GM18867 (cell line): ENCODE results near the gene ARMC7.
"Not testable (repeated sequence)": the region's sequence is repeated elsewhere in the genome, so short reads cannot be mapped to it uniquely, and the experiment has no call there.

Source experiments
- ATAC-seq: cut with Tn5 transposase; IDR thresholded peaks from one replicate; pipeline ENCODE4 v1.9.1; 2021; ENCODE audit warnings: mild to moderate bottlenecking, moderate library complexity; ENCODE audit not compliant: unreplicated experiment

Gene ARMC7

DNA sequence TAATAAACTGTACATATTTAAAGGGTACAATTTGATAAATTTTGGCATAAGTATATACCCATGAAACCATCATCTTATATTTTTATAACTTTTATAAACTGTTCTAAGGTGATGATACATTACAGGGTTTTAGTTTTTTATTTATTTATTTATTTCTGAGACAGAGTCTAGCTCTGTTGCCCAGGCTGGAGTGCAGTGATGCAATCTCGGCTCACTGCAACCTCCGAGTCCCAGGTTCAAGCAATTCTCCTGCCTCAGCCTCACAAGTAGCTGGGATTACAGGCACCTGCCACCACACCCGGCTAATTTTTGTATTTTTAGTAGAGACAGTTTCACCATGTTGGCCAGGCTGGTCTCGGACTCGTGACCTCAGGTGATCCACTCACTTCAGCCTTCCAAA, 18.2 kb downstream of the ARMC7 start:
- not testable (repeated sequence) for ATAC-seq

DNA sequence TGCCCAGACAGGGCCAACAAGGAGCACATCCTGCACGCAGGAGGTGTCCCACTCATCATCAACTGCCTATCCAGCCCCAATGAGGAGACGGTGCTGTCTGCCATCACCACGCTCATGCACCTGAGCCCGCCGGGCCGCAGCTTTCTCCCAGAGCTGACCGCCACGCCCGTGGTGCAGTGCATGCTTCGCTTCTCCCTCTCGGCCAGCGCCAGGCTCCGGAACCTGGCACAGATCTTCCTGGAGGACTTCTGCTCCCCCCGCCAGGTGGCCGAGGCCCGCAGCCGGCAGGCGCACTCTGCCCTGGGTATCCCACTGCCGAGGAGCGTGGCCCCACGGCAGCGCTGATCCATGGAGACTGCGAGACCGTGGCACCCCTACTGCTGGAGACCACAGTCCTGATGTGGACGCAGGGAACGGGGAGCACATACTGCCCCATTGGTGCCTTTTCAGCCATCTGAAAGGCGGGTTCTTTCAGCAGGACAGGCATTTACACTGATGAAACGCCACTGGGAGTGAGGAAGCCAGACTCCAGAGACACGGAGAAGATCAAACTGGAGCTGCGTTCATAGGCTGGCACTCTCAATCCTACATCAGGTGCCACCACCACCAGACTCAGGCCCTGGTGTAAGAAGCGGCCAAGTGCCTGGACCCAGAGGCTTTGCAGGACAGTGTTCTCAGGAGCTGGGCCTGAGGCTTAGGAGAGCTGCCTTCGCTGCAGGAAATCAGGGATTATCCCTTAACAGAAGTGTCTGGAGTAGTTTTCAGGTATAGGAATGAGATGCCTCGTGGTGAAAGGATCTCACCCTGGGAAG, 19.1 kb downstream of the ARMC7 start:
- no peak for ATAC-seq

DNA sequence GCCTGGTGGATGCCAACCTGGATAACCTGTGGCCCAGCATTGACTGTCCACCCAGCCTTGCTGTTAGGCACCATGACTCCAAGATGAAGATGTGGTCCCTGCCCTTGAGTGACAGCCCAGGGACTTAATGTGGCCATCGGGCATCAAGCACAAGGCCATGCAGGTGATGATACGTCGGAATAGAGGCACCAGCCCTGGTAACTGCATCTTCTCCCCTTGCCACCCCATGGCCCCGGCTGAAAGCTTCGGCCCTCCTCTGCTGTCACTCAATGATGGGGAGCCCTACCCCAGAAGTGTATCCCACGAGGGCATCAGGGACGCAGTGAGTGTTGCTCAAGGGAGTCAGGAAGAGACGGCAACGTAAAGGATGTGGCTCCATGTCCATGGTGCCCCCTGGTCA, 19.8 kb downstream of the ARMC7 start:
- no peak for ATAC-seq

DNA sequence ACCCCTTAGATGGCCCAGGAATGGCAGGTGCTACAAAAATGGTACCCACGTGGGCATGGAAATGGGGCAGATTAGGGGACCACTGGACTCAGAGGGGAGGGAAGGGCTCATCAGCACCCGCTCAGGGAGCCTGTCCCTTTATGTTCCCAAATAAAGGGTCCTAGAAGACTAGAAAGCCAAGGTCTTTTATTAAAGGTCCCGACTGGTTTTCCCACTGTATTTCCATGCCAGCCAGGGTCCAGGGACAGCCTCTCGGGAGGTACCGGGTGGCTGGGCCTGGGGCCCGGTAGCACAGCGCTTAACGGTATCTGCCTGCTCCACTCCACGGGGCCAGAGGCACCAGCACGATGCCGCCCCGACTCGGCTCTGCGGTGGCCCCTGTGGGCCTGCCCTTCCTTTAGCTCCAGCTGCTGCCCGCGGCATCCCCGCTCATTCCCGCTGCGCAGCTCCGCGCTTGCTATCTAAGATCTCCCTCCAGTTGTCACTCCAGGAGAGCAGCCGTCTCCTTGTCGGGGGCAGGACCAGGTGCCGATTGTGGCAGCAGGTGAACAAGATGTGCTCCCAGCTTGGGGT, 20.4 kb downstream of the ARMC7 start:
- no peak for ATAC-seq

DNA sequence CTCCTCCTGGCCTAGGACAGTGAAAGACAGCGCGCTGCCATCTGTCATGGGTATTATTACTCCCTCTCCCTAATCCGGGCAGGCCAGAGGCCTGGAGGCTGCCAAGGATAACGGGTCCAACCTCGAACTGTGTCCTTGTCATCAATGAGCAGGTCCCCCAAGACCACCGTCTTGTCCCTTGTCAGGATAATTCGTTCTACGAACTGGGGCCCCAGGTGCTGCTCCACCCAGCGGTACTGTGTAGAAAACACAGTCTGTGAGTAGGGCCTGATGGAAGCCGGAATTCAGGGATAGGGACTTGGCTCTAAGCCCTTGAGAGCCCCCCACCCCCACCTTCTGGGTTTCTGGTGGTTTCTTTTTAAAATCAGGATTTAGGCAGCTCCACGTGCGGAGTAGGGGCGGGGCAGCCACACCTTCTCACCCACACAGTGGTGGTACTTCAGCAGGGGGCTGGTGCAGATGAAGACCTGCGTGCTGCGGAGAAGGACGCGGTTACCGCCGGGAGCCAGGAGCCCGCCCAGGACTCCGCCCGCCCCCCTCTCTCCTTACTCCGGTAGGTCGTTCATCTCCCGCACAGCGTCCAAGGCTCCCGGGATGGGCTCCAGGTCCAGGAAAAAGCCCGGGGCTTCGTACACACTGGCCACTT, 21.0 kb downstream of the ARMC7 start:
- ATAC-seq: no peak

DNA sequence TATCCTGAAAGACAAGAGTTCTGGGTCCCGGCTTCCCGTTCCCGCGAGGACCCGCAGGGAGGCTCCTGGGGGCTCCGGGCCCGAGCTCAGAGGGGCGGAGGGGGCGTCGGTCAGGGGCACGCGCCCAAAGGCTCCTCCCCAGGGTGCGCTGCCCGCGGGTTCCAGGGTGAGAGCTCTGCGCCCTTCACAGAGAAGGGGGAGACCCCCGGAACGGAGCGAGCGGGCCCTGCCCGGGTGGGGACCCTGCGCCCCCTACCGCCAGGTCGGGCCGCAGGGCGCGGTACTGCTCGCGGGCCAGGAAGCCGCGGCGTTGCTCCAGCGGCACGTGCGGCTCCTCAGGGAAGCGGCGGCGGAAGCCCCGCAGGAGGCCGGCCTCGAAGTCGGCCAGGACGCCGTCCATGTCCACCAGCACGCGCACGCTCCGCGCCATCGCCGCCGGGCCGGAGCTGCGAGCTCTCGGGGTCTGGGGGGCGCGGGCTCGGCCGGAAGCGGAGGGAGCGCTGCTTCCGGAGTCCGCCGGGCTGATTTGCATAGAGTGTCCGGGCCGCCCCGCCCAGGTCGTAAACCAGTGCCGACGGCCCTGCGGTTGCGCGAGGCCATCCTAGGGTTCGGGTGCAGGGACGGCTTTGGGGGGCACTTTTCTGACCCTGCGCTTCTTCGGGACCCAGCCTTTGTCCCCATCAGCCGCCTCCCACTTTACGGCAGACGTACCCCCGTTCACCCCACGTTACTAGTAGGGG, 21.7 kb downstream of the ARMC7 start, which contains the start of gene NT5C:
TSS of gene NT5C (minus strand) at position 465 of the 740 bp plus-strand sequence. CDS start at position 430, 35 bp downstream.
- peak; percentile 82 for ATAC-seq

DNA sequence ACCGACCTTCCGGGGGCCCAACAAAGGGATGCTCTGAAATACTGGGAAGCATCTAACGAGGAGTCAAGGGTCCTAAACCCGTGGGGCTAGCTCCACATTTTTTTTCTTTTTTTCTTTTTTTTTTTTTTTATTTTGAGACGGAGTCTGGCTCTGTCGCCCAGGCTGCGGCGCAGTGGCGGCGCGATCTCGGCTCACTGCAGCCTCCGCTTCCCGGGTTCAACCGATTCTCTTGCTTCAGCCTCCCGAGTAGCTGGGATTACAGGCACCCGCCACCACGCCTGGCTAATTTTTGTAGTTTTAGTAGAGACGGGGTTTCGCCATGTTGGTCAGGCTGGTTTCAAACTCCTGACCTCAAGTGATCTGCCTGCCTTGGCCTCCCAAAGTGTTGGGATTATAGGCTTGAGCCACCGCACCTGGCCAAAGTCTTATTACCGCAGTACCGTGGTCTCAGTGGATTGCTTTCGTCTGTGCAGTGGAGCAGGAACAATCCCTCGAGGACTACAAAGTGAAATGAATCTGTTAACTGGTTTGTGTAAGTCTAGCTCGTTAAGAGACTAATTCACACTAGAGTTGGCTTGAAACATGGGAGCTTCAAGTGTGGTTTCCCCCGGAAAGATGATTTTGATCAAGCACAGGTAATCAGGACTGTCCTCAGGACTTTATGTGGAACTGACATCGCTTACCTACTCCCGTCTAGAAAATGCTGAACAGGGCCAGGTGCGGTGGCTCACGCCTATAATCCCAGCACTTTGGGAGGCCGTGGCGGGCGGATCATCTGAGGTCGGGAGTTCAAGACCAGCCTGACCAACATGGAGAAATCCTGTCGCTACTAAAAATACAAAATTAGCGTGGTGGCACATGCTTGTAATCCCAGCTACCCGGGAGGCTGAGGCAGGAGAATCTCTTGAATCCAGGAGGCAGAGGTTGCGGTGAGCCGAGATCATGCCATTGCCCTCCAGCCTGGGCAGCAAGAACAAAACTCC, 22.5 kb downstream of the ARMC7 start:
- not testable (repeated sequence) for ATAC-seq

DNA sequence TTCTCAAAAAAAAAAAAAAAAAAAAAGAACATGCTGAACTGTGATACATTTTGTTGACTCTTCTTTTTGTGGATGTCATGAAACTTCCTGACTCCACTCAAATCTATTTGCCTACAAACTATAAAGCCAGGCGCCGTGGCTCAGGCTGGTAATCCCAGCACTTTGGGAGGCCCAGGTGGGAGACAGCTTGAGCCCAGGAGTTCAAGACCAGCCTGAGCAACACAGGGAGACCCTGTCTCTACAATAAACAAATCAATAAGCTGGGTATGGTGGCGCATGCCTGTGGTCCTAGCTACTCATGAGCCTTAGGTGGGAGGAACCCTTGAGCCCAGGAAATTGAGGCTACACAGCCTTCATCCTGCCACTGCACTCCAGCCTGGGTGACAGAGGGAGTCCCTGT, 23.2 kb downstream of the ARMC7 start:
- ATAC-seq: no peak

DNA sequence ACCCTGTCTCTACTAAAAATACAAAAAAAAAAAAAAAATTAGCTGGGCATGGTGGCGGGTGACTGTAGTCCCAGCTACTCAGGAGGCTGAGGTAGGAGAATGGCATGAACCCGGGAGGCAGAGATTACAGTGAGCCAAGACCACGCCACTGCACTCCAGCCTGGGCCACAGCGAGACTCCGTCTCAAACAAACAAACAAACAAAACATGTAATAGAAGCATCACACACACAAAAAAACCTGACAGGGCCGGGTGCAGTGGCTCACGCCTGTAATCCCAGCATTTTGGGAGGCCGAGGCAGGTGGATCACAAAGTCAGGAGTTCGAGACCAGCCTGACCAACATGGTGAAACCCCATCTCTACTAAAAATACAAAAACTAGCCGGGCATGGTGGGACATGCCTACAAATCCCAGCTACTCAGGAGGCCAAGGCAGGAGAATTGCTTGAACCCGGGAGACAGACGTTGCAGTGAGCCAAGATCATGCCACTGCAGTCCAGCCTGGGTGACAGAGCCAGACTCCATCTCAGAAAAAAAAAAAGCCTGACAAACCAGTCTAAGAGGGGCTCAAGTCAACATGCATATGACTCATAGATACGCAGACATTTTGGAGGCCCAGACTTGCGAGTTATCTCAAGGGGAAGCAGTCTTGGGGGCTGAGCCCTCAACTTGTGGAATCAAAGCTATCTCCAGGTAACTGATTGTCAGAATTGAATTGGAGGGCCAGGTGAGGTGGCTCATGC, 24.0 kb downstream of the ARMC7 start:
- not testable (repeated sequence) for ATAC-seq

DNA sequence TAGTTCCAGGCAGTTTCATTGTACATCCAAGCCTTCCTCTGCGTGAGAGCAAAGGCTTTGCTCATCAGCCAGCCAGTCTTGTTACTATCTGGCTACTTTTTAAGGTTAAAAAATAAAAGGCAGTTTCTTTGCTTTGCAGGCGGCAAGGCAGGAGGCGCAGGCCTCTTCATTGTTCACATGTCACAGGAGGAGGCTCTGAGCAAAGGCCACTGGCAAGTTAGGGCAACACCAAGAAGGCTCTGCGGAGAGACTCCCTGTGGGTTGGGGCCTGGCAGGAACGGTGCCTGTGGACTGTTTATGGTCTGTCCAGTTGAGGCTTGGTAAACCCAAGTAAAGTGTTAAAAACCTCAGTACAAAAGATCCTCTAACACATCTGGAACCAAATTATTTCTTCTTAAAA, 25.7 kb downstream of the ARMC7 start:
- no peak for ATAC-seq

DNA sequence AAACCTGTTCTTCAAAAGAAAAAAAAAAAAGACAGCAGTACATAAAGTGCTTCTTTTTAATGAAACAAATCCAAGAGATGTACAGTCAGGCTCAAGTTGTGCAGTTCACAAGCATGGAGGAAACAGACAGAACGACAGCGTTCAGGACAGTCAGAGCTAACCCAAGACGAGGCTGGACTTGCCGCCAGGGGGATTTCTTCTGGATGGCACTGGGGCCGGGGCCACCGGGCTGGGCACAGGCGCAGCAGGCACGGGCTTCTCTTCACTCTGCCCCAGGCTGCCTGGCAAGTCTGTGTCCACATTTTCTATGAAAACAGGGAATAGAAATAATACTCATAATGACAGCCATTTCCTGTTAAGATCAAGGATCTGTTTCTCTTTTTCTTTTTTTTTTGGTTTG, 26.2 kb downstream of the ARMC7 start:
- ATAC-seq: no peak

DNA sequence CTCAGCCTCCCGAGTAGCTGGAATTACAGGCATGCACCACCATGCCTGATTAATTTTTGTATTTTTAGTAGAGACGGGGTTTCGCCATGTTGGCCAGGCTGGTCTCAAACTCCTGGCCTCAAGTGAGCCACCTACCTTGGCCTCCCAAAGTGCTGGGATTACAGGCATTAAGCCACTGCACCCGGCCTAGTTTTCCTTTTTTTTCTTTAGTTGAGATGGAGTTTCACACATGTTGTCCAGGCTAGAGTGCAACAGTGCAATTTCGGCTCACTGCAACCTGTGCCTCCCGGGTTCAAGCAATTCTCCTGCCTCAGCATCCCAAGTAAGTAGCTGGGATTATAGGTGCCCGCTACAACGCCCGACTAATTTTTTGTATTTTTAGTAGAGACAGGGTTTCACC, 28.0 kb downstream of the ARMC7 start:
- ATAC-seq: not testable (repeated sequence)

DNA sequence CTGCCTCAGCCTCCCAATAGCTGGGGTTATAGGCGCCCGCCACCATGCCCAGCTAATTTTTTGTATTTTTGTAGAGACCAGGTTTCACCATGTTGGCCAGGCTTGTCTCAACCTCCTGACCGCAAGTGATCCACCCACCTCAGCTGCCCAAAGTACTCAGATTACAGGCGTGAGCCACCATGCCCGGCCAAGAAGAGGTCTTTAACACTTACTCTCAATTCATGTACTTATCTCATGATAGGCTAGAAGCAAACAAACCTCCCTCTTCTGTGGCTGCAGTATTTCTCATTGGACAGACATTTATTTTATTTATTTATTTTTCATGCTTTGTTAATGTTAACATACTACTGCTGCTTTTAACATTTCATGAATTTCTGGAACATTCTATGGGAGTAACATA, 28.8 kb downstream of the ARMC7 start:
- ATAC-seq: no peak

DNA sequence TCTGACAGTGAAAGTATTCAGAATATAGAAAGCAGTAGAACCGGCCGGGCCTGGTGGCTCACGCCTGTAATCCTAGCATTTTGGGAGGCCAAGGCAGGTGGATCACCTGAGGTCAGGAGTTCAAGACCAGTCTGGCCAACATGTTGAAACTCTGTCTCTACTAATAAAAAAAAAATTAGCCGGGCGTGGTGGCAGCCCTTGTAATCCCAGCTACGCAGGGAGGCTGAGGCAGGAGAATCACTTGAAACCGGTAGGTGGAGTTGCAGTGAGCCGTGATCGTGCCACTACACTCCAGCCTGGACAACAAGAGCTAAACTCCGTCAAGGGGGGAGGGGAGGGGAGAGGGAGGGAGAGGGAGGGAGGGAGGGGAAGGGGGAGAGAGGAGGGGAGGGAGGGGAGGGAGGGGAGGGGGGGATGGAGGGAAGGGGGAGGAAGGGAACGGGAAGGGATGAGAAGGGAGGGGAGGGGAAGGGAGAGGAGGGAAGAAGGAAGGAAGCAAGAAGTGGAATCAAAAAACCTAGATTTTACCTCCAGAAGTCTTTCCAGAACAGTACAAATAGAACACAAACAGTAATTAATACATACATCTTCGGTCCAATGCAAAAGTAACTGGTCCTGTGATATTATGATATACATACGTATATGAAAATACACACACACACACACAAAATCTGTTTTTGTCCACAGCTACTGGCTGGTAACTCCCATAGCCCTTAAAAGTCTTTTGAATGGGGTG, 32.6 kb downstream of the ARMC7 start:
- no peak for ATAC-seq

DNA sequence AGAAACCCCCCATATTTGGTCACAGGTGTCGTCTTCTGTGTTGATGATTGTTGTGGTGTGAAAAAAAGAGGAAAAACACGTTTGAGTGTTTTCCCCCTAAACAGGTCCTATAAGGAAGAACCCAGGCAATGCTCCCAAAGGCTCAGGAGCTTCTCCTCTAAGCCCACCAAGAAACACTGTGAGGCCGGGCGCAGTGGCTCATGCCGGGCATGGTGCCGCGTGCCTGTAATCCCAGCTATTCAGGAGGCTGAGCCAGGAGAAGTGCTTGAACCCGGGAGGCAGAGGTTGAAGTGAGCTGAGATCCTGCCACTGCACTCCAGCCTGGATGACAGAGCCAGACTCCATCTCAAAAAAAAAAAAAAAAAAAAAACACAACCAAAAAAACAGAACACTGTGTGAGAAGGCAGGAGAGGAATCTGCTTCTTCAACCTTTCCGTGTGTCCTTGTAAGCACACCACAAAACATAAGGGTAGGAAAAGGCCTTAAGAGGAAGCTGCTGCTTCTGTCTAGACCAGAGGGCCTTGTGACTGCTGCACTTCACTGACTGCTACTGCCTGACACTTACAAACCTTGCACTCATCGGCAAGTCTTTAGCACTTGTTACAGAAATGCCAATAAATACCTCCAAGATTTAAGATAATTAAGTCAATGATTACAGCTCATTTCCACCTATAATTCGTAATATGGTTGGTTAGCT, 35.2 kb downstream of the ARMC7 start:
- ATAC-seq: no peak

DNA sequence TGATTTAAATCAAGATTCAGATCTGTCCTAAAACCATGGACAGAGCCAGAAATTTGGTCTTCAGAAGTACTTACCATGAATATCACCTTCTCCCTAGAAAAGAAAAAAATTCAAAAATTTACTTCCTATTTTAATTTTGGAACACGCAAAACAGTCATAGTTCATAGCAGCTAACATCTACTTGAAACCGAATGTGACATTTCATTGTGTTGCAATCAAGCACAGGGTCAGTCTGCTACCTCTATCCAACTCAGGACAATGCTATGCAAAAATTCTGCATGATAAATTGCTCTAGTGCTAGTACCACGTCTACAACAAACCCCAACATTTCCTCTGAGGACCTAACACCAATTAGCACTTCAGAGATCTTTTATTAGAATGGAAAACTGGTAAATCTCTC, 36.8 kb downstream of the ARMC7 start:
- no peak for ATAC-seq

DNA sequence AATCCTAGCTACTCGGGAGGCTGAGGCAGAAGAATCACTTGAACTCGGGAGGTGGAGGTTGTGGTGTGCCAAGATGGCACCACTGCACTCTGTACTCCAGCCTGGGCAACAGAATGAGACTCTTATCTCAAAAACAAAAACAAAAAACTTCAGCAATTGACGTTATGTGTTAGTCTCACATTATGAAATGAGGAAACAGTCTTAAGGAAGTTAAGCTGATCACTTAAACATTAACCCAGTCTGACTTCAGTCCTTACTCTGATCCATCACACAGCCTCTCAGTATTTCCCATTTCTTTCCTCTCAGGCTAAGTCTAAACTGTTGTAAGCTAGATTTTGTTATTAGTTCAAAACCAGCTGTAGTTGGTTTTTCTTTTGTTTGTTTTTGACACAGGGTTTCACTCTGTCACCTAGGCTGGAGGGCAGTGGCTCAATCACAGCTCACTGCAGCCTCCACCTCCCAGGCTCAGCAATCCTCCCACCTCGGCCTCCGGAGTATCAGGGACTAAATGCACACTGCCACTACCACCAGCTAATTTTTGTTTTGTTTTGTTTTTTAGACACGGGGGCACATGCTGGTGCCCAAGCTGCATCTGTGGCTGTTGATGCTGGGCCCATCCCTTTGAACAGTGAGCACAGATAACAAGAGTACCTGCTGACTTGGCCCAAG, 38.2 kb downstream of the ARMC7 start:
- ATAC-seq: no peak

DNA sequence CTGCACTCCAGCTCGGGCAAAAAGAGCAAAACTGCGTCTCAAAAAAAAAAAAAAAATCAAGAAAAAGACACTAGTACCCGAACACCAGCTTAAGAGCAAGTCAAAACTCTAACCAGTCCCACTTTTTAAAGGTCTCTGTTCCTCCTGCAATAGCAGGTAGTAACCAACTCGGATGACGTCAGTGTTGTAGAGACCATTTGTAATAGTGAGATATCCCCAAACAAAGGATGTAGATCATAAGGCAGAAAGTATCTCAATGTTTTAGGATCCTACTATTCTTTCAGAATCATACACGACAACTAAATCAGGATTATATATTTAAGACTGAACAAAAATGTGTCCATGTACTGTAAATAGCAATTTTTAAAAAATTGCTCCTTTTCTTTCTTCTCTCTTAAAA, 42.2 kb downstream of the ARMC7 start:
- no peak for ATAC-seq
